ENCODE data around the gene NPEPPS.

GRCh38 chr17:47640076-47640475, 109.2 kb downstream of the NPEPPS start:
- TF ChIP-seq POLR2A (IDR thresholded peaks at IDR 0.05) (no peak), POLR2AphosphoS5 (IDR thresholded peaks at IDR 0.05) (no peak), CTCF (IDR thresholded peaks at IDR 0.05) (no peak), EP300 (IDR thresholded peaks at IDR 0.05) (no peak)
